H1 (cell line): ENCODE results near the gene TMEM209. TPM values are rescaled to one million over a fixed set of nuclear protein-coding genes. Genes with fewer than 3 reads are reported as not detected.

Experiments used
- ASH2L ChIP-seq: fragments of 200-600, 300-600 bp; sonication (generic); IDR thresholded peaks from one replicate; pipeline ENCODE4 v1.7.1; 2017; ENCODE audit warnings: low read length
- BACH1 ChIP-seq: IDR thresholded peaks from 2 replicates; pipeline ENCODE4 v1.6.1; 2012; ENCODE audit warnings: low read length, improper control_type of control experiment
- BCL11A ChIP-seq, 2 experiments: IDR thresholded peaks; one replicate each; pipeline ENCODE4 v1.6.1; 2011; ENCODE audit warnings: low read depth in 2 of 2, low read length in 2 of 2, mild to moderate bottlenecking in 2 of 2
- CBX5 ChIP-seq: fragments of 300-800, 300-1000 bp; sonication (generic); IDR thresholded peaks from 2 replicates; pipeline ENCODE4 v1.7.1; 2016; ENCODE audit warnings: antibody characterized with exemption, low read length, low read depth
- CHD1 ChIP-seq: IDR thresholded peaks from 2 replicates; pipeline ENCODE4 v1.6.1; 2012; ENCODE audit warnings: low read depth, low read length, improper control_type of control experiment
- EP300 ChIP-seq, 2 experiments: IDR thresholded peaks; 1 replicate in 1 of 2; 2 replicates in 1 of 2; pipeline ENCODE4 v1.6.1; 2011 to 2012; ENCODE audit warnings: low read depth in 2 of 2, low read length in 2 of 2, mild to moderate bottlenecking in 2 of 2, borderline replicate concordance in 1 of 2, inconsistent platforms in 1 of 2, moderate library complexity in 1 of 2
- EZH2 ChIP-seq: fragments of 200-600 bp; sonication (generic); IDR thresholded peaks from 2 replicates; pipeline ENCODE4 v1.7.1; 2012; ENCODE audit warnings: low read depth, mild to moderate bottlenecking, moderate library complexity, low read length, inconsistent platforms; ENCODE audit not compliant: severe bottlenecking
- GABPA ChIP-seq: IDR thresholded peaks from 2 replicates; pipeline ENCODE4 v1.6.1; 2011; ENCODE audit warnings: mild to moderate bottlenecking, low read length, moderate library complexity, borderline replicate concordance; ENCODE audit not compliant: insufficient read depth
- GTF2F1 ChIP-seq: IDR thresholded peaks from 2 replicates; pipeline ENCODE4 v1.6.1; 2012; ENCODE audit warnings: low read depth, low read length, improper control_type of control experiment, borderline replicate concordance
- JUND ChIP-seq: IDR thresholded peaks from 2 replicates; pipeline ENCODE4 v1.6.1; 2011; ENCODE audit warnings: mild to moderate bottlenecking, improper control_type of control experiment, low read length
- RAD21 ChIP-seq, 2 experiments: IDR thresholded peaks in 1 of 2; conservative IDR thresholded peaks in 1 of 2; 2 replicates each; pipeline ENCODE4 v1.6.1; 2011; ENCODE audit warnings: low read depth in 2 of 2, low read length in 2 of 2, improper control_type of control experiment in 1 of 2, inconsistent platforms in 1 of 2, mild to moderate bottlenecking in 1 of 2, moderate library complexity in 1 of 2
- RBBP5 ChIP-seq: IDR thresholded peaks from 2 replicates; pipeline ENCODE4 v1.7.1; 2012; ENCODE audit warnings: low read depth, mild to moderate bottlenecking, inconsistent platforms, low read length, moderate library complexity, borderline replicate concordance
- RFX5 ChIP-seq: IDR thresholded peaks from 2 replicates; pipeline ENCODE4 v1.6.1; 2011; ENCODE audit warnings: low read depth, low read length, improper control_type of control experiment, borderline replicate concordance
- RNF2 ChIP-seq: fragments of 200-900, 300-1000 bp; sonication (generic); IDR thresholded peaks from 2 replicates; pipeline ENCODE4 v1.7.1; 2016; ENCODE audit warnings: borderline replicate concordance, low read depth, mild to moderate bottlenecking, antibody characterized with exemption, low read length; ENCODE audit not compliant: poor library complexity, severe bottlenecking; ENCODE audit errors: missing control alignments
- SAP30 ChIP-seq: fragments of 300-600 bp; sonication (generic); IDR thresholded peaks from 2 replicates; pipeline ENCODE4 v1.7.1; 2012; ENCODE audit warnings: low read length, moderate library complexity, mild to moderate bottlenecking, inconsistent platforms; ENCODE audit not compliant: insufficient read depth, insufficient replicate concordance
- SIX5 ChIP-seq: IDR thresholded peaks from 2 replicates; pipeline ENCODE4 v1.6.1; 2011; ENCODE audit warnings: mild to moderate bottlenecking, low read depth, low read length
- SP2 ChIP-seq: IDR thresholded peaks from 2 replicates; pipeline ENCODE4 v1.6.1; 2012; ENCODE audit warnings: mild to moderate bottlenecking, low read length, inconsistent platforms
- SRF ChIP-seq: IDR thresholded peaks from 2 replicates; pipeline ENCODE4 v1.6.1; 2011; ENCODE audit warnings: mild to moderate bottlenecking, low read depth, low read length, moderate library complexity
- SUZ12 ChIP-seq: fragments of 200-600 bp; sonication (generic); IDR thresholded peaks from 2 replicates; pipeline ENCODE4 v1.6.1; 2012; ENCODE audit warnings: mild to moderate bottlenecking, inconsistent platforms, low read length, moderate library complexity, mixed read lengths
- TAF7 ChIP-seq: optimal IDR thresholded peaks from 2 replicates; pipeline ENCODE3; 2011; ENCODE audit warnings: low read depth, mild to moderate bottlenecking, inconsistent platforms, low read length, moderate library complexity, borderline replicate concordance
- YY1 ChIP-seq: IDR thresholded peaks from 2 replicates; pipeline ENCODE4 v1.6.1; 2011; ENCODE audit warnings: low read depth, mild to moderate bottlenecking, low read length
- ZNF274 ChIP-seq: IDR thresholded peaks from 2 replicates; pipeline ENCODE4 v1.7.0; 2012; ENCODE audit warnings: low read length, borderline replicate concordance; ENCODE audit errors: extremely low read depth
- polyA plus RNA-seq, 7 experiments: library from polyadenylated mRNA; depleted of rRNA in 3 of 7; stranded (reverse) in 5 of 7; unstranded in 2 of 7; fragments of >200 nt in 5 of 7; fragments of 200-250 nt in 2 of 7; gene quantifications; 1 replicate in 5 of 7; 2 replicates in 1 of 7; 4 replicates in 1 of 7; pipeline versions ENCODE4 v1.2.1 to v1.2.3, GENCODE V29; 2011 to 2013; ENCODE audit warnings: missing spikeins in 2 of 7, mixed read lengths in 2 of 7
- total RNA-seq: library from RNA; stranded (reverse); fragmentation: NEBNext Ultra II Directional; extraction: Animal tissue kit (Norgen Biotek cat#: 25700); gene quantifications from 2 replicates; pipeline ENCODE4 v1.2.1, GENCODE V29; 2021
- TF ChIP-seq, protein P1 (sequence below): IDR thresholded peaks from 2 replicates; pipeline ENCODE4 v1.6.1; 2011; ENCODE audit warnings: low read depth, mild to moderate bottlenecking, low read length; ENCODE audit not compliant: insufficient read depth

The TMEM209 gene
- total and polyA plus RNA-seq, 2 of the 8 experiments (the other 6 are each of a cell fraction or from before 2014, with no cell fraction given), result 28.5 to 30.5 TPM

DNA sequence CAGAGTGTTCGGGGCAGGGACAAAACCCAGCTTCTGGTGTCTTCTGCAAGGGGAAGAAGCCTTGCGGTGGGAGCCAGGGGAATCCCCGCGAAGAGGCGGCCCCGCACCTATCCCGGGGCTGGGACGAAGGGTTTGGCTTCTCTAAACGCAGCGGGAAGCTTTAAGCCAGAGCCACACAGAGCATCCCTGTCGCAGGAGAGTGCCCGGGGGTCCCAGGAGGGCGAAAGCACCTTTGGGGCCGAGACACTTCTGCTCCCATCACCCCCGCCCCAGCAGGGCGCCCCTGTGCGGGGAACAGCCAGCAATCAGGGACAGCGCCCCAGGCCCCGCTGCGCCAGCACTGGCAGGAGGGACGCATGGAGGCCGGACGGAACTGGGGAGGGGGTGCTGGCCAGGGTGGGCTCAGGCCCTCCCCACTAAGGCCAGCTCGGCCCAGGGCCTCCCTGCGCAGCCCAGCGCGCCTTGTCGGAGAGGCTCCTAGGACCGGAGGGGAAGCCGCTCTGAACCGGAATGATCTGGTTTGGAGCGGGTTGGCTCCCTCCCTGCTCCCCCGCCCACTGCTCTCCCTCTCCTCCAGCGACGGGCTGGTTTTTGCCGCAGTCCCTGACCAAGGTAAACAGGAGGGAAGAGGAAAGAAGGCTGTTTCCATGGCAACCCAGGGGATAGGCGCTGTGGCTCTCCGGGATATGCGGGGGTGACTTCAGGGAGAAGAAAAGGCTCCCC is 63.9 kb downstream of the TMEM209 start (continued):
- no peak for TF ChIP-seq SUZ12
- TF ChIP-seq CHD1, result no peak
- TF ChIP-seq GTF2F1, result no peak
- TF ChIP-seq SIX5, result no peak
- TF ChIP-seq YY1, result no peak
- TF ChIP-seq ZNF274, result no peak
- no peak for TF ChIP-seq CBX5
- peak; percentile 6; the same call in 1 of the 2 replicates for TF ChIP-seq BACH1
- no peak for TF ChIP-seq RFX5
- peak in 1 of 2 experiments; percentile 88; a peak in 2 of 3 replicates for TF ChIP-seq EP300 (IDR thresholded peaks at IDR 0.05; ENCODE audit: borderline replicate concordance in 1 of 2, low read depth in 2 of 2, low read length in 2 of 2)
- TF ChIP-seq TAF7, result peak; percentile 96
- no peak for TF ChIP-seq SAP30
- TF ChIP-seq JUND, result no peak
- TF ChIP-seq GABPA, result peak; percentile 25; the same call in 1 of the 2 replicates
- TF ChIP-seq SRF, result no peak
- peak in 1 of 2 experiments; percentile 8; a peak in 1 of 4 replicates for TF ChIP-seq RAD21 (IDR thresholded peaks at IDR 0.05 in 1 of 2, conservative IDR thresholded peaks at IDR 0.05 in 1 of 2; ENCODE audit: low read depth in 2 of 2, low read length in 2 of 2)
- TF ChIP-seq EZH2, result no peak
- TF ChIP-seq RBBP5, result peak; percentile 85
- no peak for TF ChIP-seq BCL11A (IDR thresholded peaks at IDR 0.05; ENCODE audit: low read depth in 2 of 2, low read length in 2 of 2)
- no peak for TF ChIP-seq SP2
- no peak for TF ChIP-seq RNF2
- TF ChIP-seq ASH2L, result peak; percentile 83
- TF ChIP-seq, protein P1, sequence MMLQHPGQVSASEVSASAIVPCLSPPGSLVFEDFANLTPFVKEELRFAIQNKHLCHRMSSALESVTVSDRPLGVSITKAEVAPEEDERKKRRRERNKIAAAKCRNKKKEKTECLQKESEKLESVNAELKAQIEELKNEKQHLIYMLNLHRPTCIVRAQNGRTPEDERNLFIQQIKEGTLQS, result no peak
